Loucy (cell line): ENCODE measurements around the gene CCBE1.
"Not testable (repeated sequence)": the region's sequence is repeated elsewhere in the genome, so short reads cannot be mapped to it uniquely, and the experiment has no call there.

Experiments
- H2AFZ ChIP-seq: fragments of 200-600 bp; sonication (generic); 2 replicates; pipeline ENCODE4 v1.6.0; 2016; ENCODE audit warnings: antibody characterized with exemption, mild to moderate bottlenecking, low read length, moderate library complexity
- H3F3A ChIP-seq: fragments of 200-600 bp; 2 replicates; pipeline ENCODE4 v1.6.0; 2016; ENCODE audit warnings: antibody characterized with exemption, low read depth, mild to moderate bottlenecking
- H3K27me3 ChIP-seq: fragments of 200-600 bp; sonication (generic); 2 replicates; pipeline ENCODE4 v1.6.1; 2014; ENCODE audit warnings: low read length, mild to moderate bottlenecking; ENCODE audit not compliant: insufficient read depth, poor library complexity, severe bottlenecking
- H3K36me3 ChIP-seq: fragments of 200-600 bp; sonication (generic); 2 replicates; pipeline ENCODE4 v1.6.1; 2016; ENCODE audit warnings: low read length; ENCODE audit not compliant: insufficient read depth
- H3K4me1 ChIP-seq: fragments of 200-600 bp; sonication (generic); 2 replicates; pipeline ENCODE4 v1.5.1; 2014; ENCODE audit warnings: low read length, mild to moderate bottlenecking; ENCODE audit not compliant: insufficient read depth, poor library complexity, severe bottlenecking
- H3K4me2 ChIP-seq: fragments of 200-600 bp; sonication (generic); 2 replicates; pipeline ENCODE4 v1.6.0; 2014; ENCODE audit warnings: antibody characterized with exemption, low read length, low read depth, mild to moderate bottlenecking; ENCODE audit not compliant: poor library complexity, severe bottlenecking
- H3K4me3 ChIP-seq: fragments of 200-600 bp; sonication (generic); 2 replicates; pipeline ENCODE4 v1.5.1; 2014; ENCODE audit warnings: low read length, mild to moderate bottlenecking, mixed read lengths; ENCODE audit not compliant: poor library complexity, severe bottlenecking
- H3K79me2 ChIP-seq: fragments of 200-600 bp; sonication (generic); 2 replicates; pipeline ENCODE4 v1.6.1; 2014; ENCODE audit warnings: low read length; ENCODE audit not compliant: insufficient read depth
- H3K9ac ChIP-seq: fragments of 200-600 bp; sonication (generic); 2 replicates; pipeline ENCODE4 v1.6.0; 2014; ENCODE audit warnings: mild to moderate bottlenecking, low read depth, low read length, moderate library complexity; ENCODE audit not compliant: poor library complexity, severe bottlenecking
- H3K9me2 ChIP-seq: fragments of 200-600 bp; sonication (generic); replicated peaks from 2 replicates; pipeline ENCODE4 v1.6.1; 2016; ENCODE audit warnings: low read depth, low read length, mixed read lengths
- H3K9me3 ChIP-seq: fragments of 200-600 bp; sonication (generic); 2 replicates; pipeline ENCODE4 v1.6.1; 2014; ENCODE audit warnings: mild to moderate bottlenecking, antibody characterized with exemption, low read length, low read depth; ENCODE audit not compliant: insufficient read depth
- H4K20me1 ChIP-seq: fragments of 200-600 bp; sonication (generic); 2 replicates; pipeline ENCODE4 v1.6.0; 2014; ENCODE audit warnings: antibody characterized with exemption, low read length, mild to moderate bottlenecking; ENCODE audit not compliant: insufficient read depth, poor library complexity, severe bottlenecking
- CTCF ChIP-seq: fragments of 200-600 bp; sonication (generic); conservative IDR thresholded peaks from 2 replicates; pipeline ENCODE4 v1.5.1; 2014; ENCODE audit warnings: mild to moderate bottlenecking, antibody characterized with exemption, low read length
- EZH2phosphoT487 ChIP-seq: fragments of 200-600 bp; IDR thresholded peaks from 2 replicates; pipeline ENCODE4 v1.6.1; 2018; ENCODE audit warnings: antibody characterized with exemption, mild to moderate bottlenecking, moderate library complexity, borderline replicate concordance

Gene CCBE1

GRCh38 chr18:59715445-59715844, 18.2 kb upstream of the CCBE1 start:
- Histone ChIP-seq H3K9ac (no peak overlapping the region), H3K79me2 (no peaks in the 10 kb centered on the region), H3K4me3 (no peak overlapping the region), H2AFZ (no peak overlapping the region), H3K27me3 (no peaks in the 10 kb centered on the region), H3K9me3 (no peaks in the 10 kb centered on the region), H3F3A (no peaks in the 10 kb centered on the region), H3K4me2 (no peak overlapping the region), H3K36me3 (no peaks in the 10 kb centered on the region), H3K4me1 (no peaks in the 10 kb centered on the region), H3K9me2 (no peaks in the 10 kb centered on the region), H4K20me1 (no peaks in the 10 kb centered on the region)
- TF ChIP-seq CTCF (no peak), EZH2phosphoT487 (no peak)

- not testable (repeated sequence) for H3K9me2 ChIP-seq, H3K79me2 ChIP-seq, H3K4me2 ChIP-seq, H3K4me3 ChIP-seq, H3K9ac ChIP-seq, H3K9me3 ChIP-seq, H3K36me3 ChIP-seq, H3K4me1 ChIP-seq, H3K27me3 ChIP-seq, H3F3A ChIP-seq, H4K20me1 ChIP-seq, H2AFZ ChIP-seq
These were observed 16.9 kb upstream of the CCBE1 start for GRCh38 chr18:59714096-59714495.

- Histone ChIP-seq H3K79me2 (no peaks in the 10 kb centered on the region), H3K4me3 (no peak overlapping the region), H3K27me3 (no peaks in the 10 kb centered on the region), H3F3A (no peaks in the 10 kb centered on the region), H3K36me3 (no peaks in the 10 kb centered on the region), H4K20me1 (no peaks in the 10 kb centered on the region), H3K9me2 (no peaks in the 10 kb centered on the region), H2AFZ (no peak overlapping the region), H3K9me3 (no peaks in the 10 kb centered on the region), H3K9ac (no peak overlapping the region), H3K4me2 (no peak overlapping the region), H3K4me1 (no peaks in the 10 kb centered on the region)
- TF ChIP-seq EZH2phosphoT487, result no peak
These were observed 15.1 kb upstream of the CCBE1 start for GRCh38 chr18:59712311-59712710.

- Histone ChIP-seq H3K36me3 (no peaks in the 10 kb centered on the region), H3K79me2 (no peaks in the 10 kb centered on the region), H3K4me1 (no peaks in the 10 kb centered on the region), H3K9ac (no peak overlapping the region), H4K20me1 (no peaks in the 10 kb centered on the region), H3K9me2 (no peaks in the 10 kb centered on the region), H3F3A (no peaks in the 10 kb centered on the region), H3K27me3 (no peaks in the 10 kb centered on the region), H3K9me3 (no peaks in the 10 kb centered on the region), H2AFZ (no peak overlapping the region), H3K4me3 (no peak overlapping the region), H3K4me2 (no peak overlapping the region)
- TF ChIP-seq CTCF (no peak), EZH2phosphoT487 (no peak)
These were observed 11.8 kb upstream of the CCBE1 start for GRCh38 chr18:59708988-59709387.
